Measurements from ENCODE around the gene MAN1A2.

- TF ChIP-seq TCF7L2 (IDR thresholded peaks at IDR 0.05; ENCODE audit: low read depth, low read length) = no peak
- no peak for TF ChIP-seq CTCF (IDR thresholded peaks at IDR 0.05)
- TF ChIP-seq, protein P1, sequence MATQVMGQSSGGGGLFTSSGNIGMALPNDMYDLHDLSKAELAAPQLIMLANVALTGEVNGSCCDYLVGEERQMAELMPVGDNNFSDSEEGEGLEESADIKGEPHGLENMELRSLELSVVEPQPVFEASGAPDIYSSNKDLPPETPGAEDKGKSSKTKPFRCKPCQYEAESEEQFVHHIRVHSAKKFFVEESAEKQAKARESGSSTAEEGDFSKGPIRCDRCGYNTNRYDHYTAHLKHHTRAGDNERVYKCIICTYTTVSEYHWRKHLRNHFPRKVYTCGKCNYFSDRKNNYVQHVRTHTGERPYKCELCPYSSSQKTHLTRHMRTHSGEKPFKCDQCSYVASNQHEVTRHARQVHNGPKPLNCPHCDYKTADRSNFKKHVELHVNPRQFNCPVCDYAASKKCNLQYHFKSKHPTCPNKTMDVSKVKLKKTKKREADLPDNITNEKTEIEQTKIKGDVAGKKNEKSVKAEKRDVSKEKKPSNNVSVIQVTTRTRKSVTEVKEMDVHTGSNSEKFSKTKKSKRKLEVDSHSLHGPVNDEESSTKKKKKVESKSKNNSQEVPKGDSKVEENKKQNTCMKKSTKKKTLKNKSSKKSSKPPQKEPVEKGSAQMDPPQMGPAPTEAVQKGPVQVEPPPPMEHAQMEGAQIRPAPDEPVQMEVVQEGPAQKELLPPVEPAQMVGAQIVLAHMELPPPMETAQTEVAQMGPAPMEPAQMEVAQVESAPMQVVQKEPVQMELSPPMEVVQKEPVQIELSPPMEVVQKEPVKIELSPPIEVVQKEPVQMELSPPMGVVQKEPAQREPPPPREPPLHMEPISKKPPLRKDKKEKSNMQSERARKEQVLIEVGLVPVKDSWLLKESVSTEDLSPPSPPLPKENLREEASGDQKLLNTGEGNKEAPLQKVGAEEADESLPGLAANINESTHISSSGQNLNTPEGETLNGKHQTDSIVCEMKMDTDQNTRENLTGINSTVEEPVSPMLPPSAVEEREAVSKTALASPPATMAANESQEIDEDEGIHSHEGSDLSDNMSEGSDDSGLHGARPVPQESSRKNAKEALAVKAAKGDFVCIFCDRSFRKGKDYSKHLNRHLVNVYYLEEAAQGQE (IDR thresholded peaks at IDR 0.05; ENCODE audit: insufficient read depth in 1 of 2, low read depth in 2 of 2, low read length in 1 of 2) = no peak
- TF ChIP-seq POLR2AphosphoS5 (IDR thresholded peaks at IDR 0.05; ENCODE audit: low read depth, low read length) = no peak
Observed at GRCh38 chr1:117541003-117541402, 173.8 kb downstream of the MAN1A2 start.

Data from Panc1 (cell line).